ENCODE data around the gene MICAL2.
A peak's percentile ranks its signal among the peaks of the same experiment; 100 is the strongest.

MICAL2 gene

GRCh38 chr11:12278766-12279671 is 168.6 kb downstream of the MICAL2 start:
- FAIRE-seq = no peak

GRCh38 chr11:12279672-12280108 is 169.3 kb downstream of the MICAL2 start:
- FAIRE-seq = no peak

- no peak for FAIRE-seq
Measured at GRCh38 chr11:12280199-12280837, 169.9 kb downstream of the MICAL2 start.

- no peak for FAIRE-seq
Measured at GRCh38 chr11:12280838-12281565, 170.6 kb downstream of the MICAL2 start.

- peak; percentile 86 for FAIRE-seq
Measured at GRCh38 chr11:12281571-12282478, 171.4 kb downstream of the MICAL2 start.

GRCh38 chr11:12282676-12283075 is 172.3 kb downstream of the MICAL2 start:
- no peak for FAIRE-seq

- no peak for FAIRE-seq
Measured at GRCh38 chr11:12284316-12285050, 174.1 kb downstream of the MICAL2 start.

- no peak for FAIRE-seq
Measured at GRCh38 chr11:12285106-12285505, 174.7 kb downstream of the MICAL2 start.

- no peak for FAIRE-seq
Measured at GRCh38 chr11:12285811-12286222, 175.4 kb downstream of the MICAL2 start.

GRCh38 chr11:12286606-12287005 is 176.2 kb downstream of the MICAL2 start:
- FAIRE-seq = no peak

- FAIRE-seq = peak; percentile 68
Measured at GRCh38 chr11:12287009-12287373, 176.6 kb downstream of the MICAL2 start.

GRCh38 chr11:12287374-12288211 is 177.2 kb downstream of the MICAL2 start:
- no peak for FAIRE-seq

GRCh38 chr11:12288212-12288930 is 178.0 kb downstream of the MICAL2 start:
- FAIRE-seq = peak; percentile 92

GRCh38 chr11:12288931-12289666 is 178.7 kb downstream of the MICAL2 start:
- FAIRE-seq = no peak

- no peak for FAIRE-seq
Measured at GRCh38 chr11:12289667-12290476, 179.5 kb downstream of the MICAL2 start.

- no peak for FAIRE-seq
Measured at GRCh38 chr11:12290477-12290922, 180.1 kb downstream of the MICAL2 start.

GRCh38 chr11:12291313-12291712 is 180.9 kb downstream of the MICAL2 start:
- no peak for FAIRE-seq

GRCh38 chr11:12291766-12292165 is 181.4 kb downstream of the MICAL2 start:
- FAIRE-seq = no peak
